Activated naive CD8-positive, alpha-beta T cell treated with anti-CD3 and anti-CD28 coated beads, Interleukin-2, amount 10 ng/mL, durations not matched to agents 7 days and 5 days (primary cell): Measurements from ENCODE around the gene SDK2. TPM values are rescaled to one million over a fixed set of nuclear protein-coding genes. Genes with fewer than 3 reads are reported as not detected.
A peak's percentile ranks its signal among the peaks of the same experiment; 100 is the strongest.

ENCODE experiments used
- ATAC-seq: fragments of 150-1000 bp; cut with Tn5 transposase; one replicate; pipeline ENCODE4 v1.10.0; 2021; ENCODE audit warnings: low read depth, moderate library complexity
- POLR2A ChIA-PET: fragments of 350-600 bp; sonication (Branson Sonifier 250); formaldehyde crosslinking; loops from one replicate; lab custom pipeline; 2021; ENCODE audit warnings: antibody characterized with exemption; lab: Charles Lee
- DNase-seq: peaks from one replicate; pipeline ENCODE4 v3.0.0; 2021
- H3K27ac Mint-ChIP-seq: one replicate; pipeline ENCODE4 v1.8.0; 2022; ENCODE audit warnings: mild to moderate bottlenecking, mixed read lengths
- H3K27me3 Mint-ChIP-seq: one replicate; pipeline ENCODE4 v1.8.0; 2022; ENCODE audit warnings: mild to moderate bottlenecking, moderate library complexity, mixed read lengths
- H3K36me3 Mint-ChIP-seq: one replicate; pipeline ENCODE4 v1.8.0; 2021; ENCODE audit warnings: mild to moderate bottlenecking, mixed read lengths
- H3K4me1 Mint-ChIP-seq: one replicate; pipeline ENCODE4 v1.8.0; 2021; ENCODE audit warnings: mixed read lengths
- H3K4me3 Mint-ChIP-seq: one replicate; pipeline ENCODE4 v1.8.0; 2022; ENCODE audit warnings: mild to moderate bottlenecking, moderate library complexity, mixed read lengths
- H3K9me3 Mint-ChIP-seq: one replicate; pipeline ENCODE4 v1.8.0; 2021; ENCODE audit warnings: mixed read lengths
- total RNA-seq, 2 experiments: library from RNA; stranded (reverse); gene quantifications; one replicate each; pipeline ENCODE4 v1.2.3, GENCODE V29; 2021

Gene SDK2
- total RNA-seq, 2 experiments from 2014 or later, result 29.3 to 31.1 TPM

DNA sequence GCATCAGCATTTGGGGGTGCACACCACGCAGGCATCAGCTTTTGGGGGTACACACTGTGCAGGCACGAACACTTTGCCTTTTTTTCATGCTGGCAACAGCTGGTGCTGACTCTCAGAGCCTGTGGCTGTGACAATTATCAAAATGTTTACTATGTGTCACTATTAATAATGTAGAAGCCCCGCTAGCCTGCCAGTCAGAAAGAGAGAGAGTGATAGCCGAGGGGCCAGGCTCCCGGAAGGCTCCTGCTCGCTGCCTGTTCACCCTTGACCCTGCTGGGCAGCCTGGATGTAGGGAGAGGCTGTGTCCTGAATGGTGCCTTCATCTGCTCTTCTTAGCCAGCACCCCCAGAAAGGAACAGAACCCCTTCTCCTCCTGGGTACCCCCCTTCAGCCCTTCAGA, 61.9 kb downstream of the SDK2 start:
- Mint-ChIP-seq H3K9me3 (peaks cover 2% of the 10 kb centered on the region), H3K27ac (no peak overlapping the region), H3K4me1 (peaks cover 9% of the 10 kb centered on the region), H3K36me3 (peaks cover 5% of the 10 kb centered on the region), H3K27me3 (peaks cover 2% of the 10 kb centered on the region), H3K4me3 (no peak overlapping the region)
- ATAC-seq (no peak), DNase-seq (no peak)
- POLR2A ChIA-PET, result no interaction called here

DNA sequence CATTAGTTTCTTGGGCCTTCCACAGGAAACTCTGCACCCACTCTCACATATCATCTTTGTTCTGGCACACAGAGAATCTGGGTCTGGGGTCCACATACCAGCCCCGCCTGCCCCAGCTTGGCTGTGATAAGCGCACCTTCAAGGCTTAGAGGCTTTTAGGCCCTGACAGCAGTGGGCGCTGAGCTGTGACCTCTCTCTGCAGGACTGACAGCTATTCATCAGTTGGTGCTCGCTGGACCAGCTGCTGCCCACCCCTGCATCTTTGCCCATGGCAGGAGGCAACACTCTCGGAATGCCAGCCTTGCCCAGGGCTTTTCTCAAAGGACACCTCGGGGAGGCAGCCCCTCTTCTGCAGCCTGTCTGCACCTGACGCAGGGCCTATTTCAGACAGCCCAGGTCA, 62.9 kb downstream of the SDK2 start:
- DNase-seq, result no peak

DNA sequence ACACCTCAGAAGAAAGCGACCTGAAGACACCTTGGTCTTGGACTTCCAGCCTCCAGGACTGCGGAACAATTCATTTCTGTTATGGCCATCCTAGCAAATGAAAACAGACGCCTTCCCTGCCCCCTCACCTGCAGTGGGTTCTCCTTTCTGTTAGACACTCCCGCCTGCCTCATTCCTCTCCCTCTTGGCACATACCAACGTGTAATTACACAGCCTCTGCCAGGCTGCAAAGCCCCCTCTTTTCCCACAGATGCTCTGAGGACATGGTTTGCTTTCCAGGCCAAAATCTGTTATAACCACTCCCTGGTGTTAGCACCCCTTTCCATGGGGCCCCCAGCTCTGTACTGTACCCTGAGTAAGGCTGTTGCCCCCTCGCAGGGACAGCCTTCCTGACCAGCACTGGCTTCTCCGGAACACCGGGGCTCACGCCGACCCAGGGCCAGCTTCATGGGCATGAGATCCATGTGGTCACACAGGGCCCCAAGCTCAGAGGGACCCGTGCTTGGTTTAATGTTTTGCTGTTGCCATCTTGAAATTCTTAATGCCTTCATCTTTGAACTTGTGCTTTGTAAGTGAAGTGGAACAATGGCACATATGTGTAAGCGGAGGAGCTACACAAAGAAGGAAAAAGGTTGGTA, 64.1 kb downstream of the SDK2 start:
- Mint-ChIP-seq H3K27me3 (peaks cover 2% of the 10 kb centered on the region), H3K9me3 (peaks cover 2% of the 10 kb centered on the region), H3K36me3 (peaks cover 8% of the 10 kb centered on the region), H3K27ac (no peak overlapping the region), H3K4me3 (no peak overlapping the region), H3K4me1 (peaks cover 2% of the 10 kb centered on the region)
- DNase-seq (no peak), ATAC-seq (no peak)
- POLR2A ChIA-PET, result interaction anchor here (1.6 kb wide), 1 partner anchor 11 kb away, joined by 4 read pairs; no protein-coding TSS in a partner anchor

More for the DNA sequence above, 62.9 kb downstream of the SDK2 start:
- Mint-ChIP-seq H3K4me1 (peaks cover 9% of the 10 kb centered on the region), H3K4me3 (no peak overlapping the region), H3K27ac (no peak overlapping the region), H3K27me3 (peaks cover 2% of the 10 kb centered on the region), H3K9me3 (peaks cover 2% of the 10 kb centered on the region), H3K36me3 (peaks cover 5% of the 10 kb centered on the region)
- ATAC-seq, result no peak
- POLR2A ChIA-PET, result interaction anchor here (1.6 kb wide), 1 partner anchor 10 kb away, joined by 4 read pairs; no protein-coding TSS in a partner anchor

DNA sequence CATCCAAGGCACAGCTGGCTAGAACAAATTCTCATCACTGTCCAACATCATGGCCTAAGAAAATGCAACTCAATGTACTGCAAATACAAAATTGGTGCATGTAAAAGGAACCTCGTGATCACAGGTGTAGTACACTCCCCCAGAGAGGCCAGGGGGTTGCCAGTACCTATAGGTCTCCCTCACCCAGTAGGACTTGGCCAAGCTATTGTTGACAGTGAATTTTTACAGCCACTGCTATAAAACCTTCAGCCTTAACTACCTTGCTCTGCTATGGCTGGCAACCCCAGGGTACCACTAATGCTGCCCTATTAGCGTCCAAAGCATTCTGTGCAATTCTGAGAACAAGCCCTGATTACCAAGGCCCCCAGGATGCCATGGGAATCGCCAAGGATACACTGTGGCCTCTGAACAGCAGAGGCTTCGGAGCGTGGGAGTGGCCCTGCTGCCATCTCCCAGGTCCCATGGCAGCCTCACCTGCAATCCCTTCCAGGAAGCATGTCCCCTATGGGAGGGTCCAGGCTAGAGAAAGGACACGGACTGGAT, 67.6 kb downstream of the SDK2 start:
- Mint-ChIP-seq H3K27me3 (no peaks in the 10 kb centered on the region), H3K27ac (no peak overlapping the region), H3K36me3 (peaks cover 11% of the 10 kb centered on the region), H3K9me3 (peaks cover 2% of the 10 kb centered on the region), H3K4me3 (no peak overlapping the region), H3K4me1 (peaks cover 6% of the 10 kb centered on the region)
- POLR2A ChIA-PET, result no interaction called here
- ATAC-seq (no peak), DNase-seq (no peak)

DNA sequence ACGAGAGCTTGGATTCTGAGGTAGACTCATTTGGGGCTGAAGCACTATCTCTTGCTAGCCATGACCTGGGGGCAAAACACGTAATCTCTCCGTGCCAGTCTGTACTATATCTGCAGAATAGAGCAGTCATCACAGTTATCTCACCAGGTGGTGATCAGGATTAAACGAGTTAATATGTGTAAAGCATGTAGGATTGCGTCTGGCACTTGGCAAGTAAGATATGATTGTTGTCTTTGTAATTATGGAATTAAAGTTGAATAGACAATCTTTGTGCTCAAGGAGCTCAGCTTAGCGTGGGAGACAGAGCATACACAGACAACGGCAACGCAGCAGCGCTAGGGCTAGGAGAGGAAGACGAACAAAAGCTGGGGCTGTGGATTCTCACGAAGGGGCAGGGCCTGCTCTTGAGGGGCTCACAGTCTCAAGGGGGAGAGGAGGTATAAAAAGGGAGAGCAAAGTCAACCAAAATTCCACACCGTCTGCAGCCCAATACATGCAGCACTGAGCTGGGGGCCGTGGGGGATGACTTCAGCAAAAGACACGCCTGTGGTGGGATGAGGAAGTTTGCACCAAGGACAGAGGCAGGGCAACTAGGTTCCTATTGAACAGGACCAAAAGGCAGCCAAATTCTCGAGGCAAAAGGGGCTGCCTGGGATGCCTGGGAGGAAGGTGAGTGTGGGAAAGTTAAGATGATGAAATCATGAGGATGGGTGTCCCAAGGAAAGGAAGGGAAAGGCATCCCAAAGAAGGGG, 68.6 kb downstream of the SDK2 start:
- H3K4me3 Mint-ChIP-seq, result no peak overlapping the region
- no peak overlapping the region for H3K27ac Mint-ChIP-seq
- peaks cover 6% of the 10 kb centered on the region for H3K4me1 Mint-ChIP-seq
- H3K36me3 Mint-ChIP-seq, result peaks cover 11% of the 10 kb centered on the region
- ATAC-seq, result no peak
- peaks cover 2% of the 10 kb centered on the region for H3K9me3 Mint-ChIP-seq
- no peaks in the 10 kb centered on the region for H3K27me3 Mint-ChIP-seq
- POLR2A ChIA-PET, result no interaction called here
- no peak for DNase-seq

DNA sequence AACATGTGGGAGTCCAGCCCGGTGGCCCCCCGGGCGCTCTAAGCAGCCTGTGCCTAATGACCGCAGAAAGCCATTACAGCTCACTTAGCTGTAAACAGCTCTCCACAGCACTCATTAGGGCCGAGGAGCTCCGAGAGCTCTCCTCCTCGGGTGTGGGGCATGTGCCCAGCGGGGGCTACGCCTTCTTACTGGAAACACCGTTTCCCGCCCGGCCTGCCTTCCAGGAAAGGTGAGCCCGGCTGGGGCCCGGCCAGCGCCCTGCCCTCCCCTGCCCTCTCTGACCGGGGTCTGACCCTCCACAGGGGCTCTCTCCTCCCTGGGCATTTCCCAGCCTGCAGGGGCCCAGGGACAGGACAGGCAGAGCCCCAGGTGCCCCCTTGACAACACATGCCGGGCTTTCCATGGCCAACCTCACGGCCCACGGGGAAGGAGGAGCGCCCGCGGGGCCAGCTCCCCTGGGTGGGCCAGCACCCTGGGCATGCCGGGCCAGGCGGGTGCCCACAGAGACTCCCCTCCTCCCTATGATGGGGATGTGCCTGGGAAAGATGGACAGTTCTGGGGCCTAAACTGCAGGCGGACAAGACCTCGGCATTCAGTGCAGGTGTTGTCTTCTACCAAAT, 72.6 kb downstream of the SDK2 start:
- H3K27me3 Mint-ChIP-seq, result no peaks in the 10 kb centered on the region
- H3K36me3 Mint-ChIP-seq, result peaks cover 7% of the 10 kb centered on the region
- peaks cover 20% of the 10 kb centered on the region for H3K4me1 Mint-ChIP-seq
- DNase-seq, result no peak
- H3K4me3 Mint-ChIP-seq, result no peak overlapping the region
- POLR2A ChIA-PET, result no interaction called here
- H3K27ac Mint-ChIP-seq, result no peak overlapping the region
- no peaks in the 10 kb centered on the region for H3K9me3 Mint-ChIP-seq
- ATAC-seq, result no peak

DNA sequence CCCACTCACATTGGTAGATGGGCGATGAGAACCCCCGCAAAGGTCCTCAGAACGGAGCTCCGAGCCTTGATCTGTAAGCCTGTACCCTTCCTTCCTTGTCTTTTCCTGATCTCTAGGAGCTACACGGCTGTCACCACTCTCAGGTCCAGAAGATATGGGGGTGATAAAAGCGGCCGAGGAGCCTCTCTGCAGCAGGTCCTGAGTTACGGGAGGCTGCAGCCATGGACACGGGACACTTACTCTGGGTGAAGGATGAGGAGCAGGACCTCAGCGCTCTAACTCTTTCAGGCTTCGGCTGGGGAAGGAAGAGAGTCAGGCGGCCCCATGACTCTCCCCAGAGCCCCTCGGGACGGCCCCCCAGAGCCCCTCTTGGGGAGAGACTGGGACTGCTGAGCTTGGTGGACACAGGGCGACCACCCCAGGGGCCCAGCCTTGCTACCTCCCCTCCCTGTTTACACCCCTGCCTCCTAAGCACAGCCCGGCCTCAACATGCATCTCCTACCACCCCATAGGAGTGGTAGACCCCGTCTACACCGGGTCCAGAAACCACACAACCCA, 74.4 kb downstream of the SDK2 start:
- Mint-ChIP-seq H3K9me3 (no peaks in the 10 kb centered on the region), H3K4me1 (peaks cover 20% of the 10 kb centered on the region), H3K36me3 (peaks cover 7% of the 10 kb centered on the region), H3K4me3 (no peak overlapping the region), H3K27me3 (no peaks in the 10 kb centered on the region), H3K27ac (no peak overlapping the region)
- POLR2A ChIA-PET, result no interaction called here
- no peak for DNase-seq
- no peak for ATAC-seq

DNA sequence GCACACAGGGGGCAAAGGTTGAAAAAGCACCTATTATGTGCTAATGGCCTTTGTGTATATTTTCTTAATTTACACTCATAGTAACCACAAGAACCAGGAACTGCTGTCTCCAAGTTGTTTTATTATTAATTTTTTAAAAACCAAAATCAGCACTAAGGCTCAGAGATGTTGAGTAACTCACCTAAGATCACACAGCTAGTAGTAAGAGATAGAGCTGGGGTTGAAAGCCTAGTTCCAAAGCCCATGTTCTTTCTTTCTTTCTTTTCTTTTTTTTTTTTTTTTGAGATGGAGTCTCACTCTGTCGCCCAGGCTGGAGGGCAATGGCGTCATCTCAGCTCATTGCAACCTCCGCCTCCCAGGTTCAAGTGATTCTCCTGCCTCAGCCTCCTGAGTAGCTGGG, 75.3 kb downstream of the SDK2 start:
- Mint-ChIP-seq H3K27me3 (no peaks in the 10 kb centered on the region), H3K27ac (no peak overlapping the region), H3K9me3 (no peaks in the 10 kb centered on the region), H3K4me3 (no peak overlapping the region), H3K36me3 (peaks cover 4% of the 10 kb centered on the region), H3K4me1 (peaks cover 20% of the 10 kb centered on the region)
- no peak for ATAC-seq
- POLR2A ChIA-PET, result no interaction called here
- no peak for DNase-seq

DNA sequence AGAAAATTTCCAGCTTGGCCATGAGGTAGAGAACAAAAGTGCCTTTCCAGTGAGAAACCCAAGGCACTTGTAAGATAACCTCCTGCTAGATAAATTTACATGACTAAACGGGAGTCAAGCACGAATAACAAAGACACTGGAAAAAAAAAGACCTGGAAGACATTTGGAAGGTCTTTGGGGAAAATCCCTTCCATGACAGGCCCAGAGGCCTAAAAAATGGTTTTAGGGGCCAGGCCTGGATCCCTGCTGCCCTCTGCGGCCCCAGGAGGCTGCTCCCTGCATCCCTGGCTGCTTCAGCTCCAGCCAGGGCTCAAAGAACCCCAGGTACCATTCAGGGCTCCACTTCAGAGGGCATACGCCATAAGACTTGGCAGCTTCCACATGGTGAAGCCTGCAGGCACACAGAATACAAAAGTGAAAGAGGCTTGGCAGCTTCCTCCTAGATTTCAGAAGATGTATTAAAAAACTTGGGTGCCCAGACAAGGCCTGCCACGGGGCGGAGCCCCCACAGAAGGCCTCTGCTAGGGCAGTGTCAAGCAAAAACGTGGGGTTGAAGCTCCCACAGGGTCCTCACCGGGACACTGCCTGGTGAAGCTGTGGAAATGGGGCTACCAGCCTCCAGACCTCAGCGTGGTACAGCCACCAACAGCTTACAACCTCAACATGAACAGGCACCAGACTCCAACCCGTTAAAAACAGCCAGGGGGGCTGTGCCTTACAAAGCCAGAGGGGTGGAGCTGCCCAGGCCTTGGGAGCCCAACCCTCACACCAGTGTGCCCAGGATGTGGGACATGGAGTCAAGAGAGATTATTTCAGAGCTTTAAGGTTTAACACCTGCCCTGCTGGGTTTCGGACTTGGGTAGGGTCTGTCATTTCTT, 77.1 kb downstream of the SDK2 start:
- Mint-ChIP-seq H3K27ac (peak overlapping the region; percentile 63), H3K4me3 (peak overlapping the region; percentile 33), H3K36me3 (peaks cover 4% of the 10 kb centered on the region), H3K9me3 (no peaks in the 10 kb centered on the region), H3K4me1 (peaks cover 18% of the 10 kb centered on the region), H3K27me3 (no peaks in the 10 kb centered on the region)
- ATAC-seq, result peak; percentile 82
- POLR2A ChIA-PET, result interaction anchor here (0.6 to 1.7 kb wide), 4 partner anchors 17 to 299 kb away, joined by 3 to 5 read pairs (median 4); no protein-coding TSS in a partner anchor
- peak; percentile 53 for DNase-seq

DNA sequence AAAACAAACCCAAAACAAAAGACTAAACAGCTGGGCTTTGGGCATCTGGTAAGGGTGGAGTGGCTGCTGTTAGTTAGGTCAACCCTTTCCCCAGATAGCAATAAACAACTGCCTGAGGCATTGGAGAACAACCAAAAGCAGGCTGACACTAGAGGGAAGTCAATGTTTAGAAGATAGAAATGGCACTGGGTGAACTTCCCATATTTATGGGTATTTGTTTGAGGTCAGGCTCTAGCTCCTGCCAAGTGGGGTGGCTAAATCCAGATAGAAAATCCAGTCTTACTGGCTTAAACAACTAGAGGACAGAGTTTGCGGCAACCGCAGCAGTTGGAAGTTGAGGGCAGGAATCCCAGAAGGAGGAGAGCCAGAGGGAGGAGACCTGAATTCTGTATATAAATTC, 79.4 kb downstream of the SDK2 start:
- Mint-ChIP-seq H3K4me3 (no peak overlapping the region), H3K36me3 (peaks cover 4% of the 10 kb centered on the region), H3K27me3 (no peaks in the 10 kb centered on the region), H3K27ac (no peak overlapping the region), H3K9me3 (no peaks in the 10 kb centered on the region), H3K4me1 (peaks cover 31% of the 10 kb centered on the region)
- ATAC-seq (no peak), DNase-seq (no peak)
- POLR2A ChIA-PET, result no interaction called here

DNA sequence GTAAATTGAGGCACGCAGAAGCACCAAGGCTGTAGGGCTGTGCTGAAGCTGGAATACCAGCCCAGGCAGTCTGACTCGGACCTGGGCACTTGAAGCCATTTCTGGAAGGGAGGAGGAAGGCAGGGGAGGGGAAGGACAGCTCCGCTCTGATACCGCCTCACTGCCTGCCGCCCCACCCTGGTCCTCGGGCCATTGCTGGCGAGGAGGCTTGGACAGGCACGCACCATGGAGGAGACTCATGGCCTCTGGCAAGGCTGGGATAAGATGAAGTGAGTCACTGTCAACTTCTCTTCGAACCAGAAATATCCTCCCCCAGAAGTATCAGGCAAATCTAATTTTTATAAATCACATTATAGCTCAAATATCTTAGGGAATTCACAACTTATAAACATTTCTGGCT, 81.3 kb downstream of the SDK2 start:
- POLR2A ChIA-PET, result no interaction called here
- H3K9me3 Mint-ChIP-seq, result no peaks in the 10 kb centered on the region
- H3K27ac Mint-ChIP-seq, result no peak overlapping the region
- no peaks in the 10 kb centered on the region for H3K27me3 Mint-ChIP-seq
- ATAC-seq (no peak), DNase-seq (no peak)
- peaks cover 33% of the 10 kb centered on the region for H3K4me1 Mint-ChIP-seq
- no peak overlapping the region for H3K4me3 Mint-ChIP-seq
- peaks cover 2% of the 10 kb centered on the region for H3K36me3 Mint-ChIP-seq

DNA sequence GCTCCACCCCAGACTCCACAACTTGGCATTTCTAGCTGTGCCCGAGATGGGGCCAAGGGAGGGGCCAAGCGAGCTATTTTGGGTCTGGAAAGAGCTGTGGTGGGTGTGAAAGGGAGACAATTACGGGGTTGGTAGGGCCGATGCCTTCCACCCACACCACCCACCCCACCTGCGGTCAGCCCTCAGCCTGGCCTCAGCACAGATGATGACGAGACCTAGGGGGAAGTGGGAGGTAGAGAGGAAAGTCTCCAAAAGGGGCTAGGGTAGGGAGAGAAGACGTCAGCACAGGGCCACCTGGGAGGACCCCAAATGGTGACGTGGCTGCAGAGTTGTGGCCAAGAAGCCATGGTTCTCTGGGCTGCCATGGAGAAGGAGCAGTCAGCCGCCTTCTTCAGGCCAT, 83.1 kb downstream of the SDK2 start:
- Mint-ChIP-seq H3K4me3 (no peak overlapping the region), H3K36me3 (no peaks in the 10 kb centered on the region), H3K27ac (no peak overlapping the region), H3K9me3 (no peaks in the 10 kb centered on the region), H3K4me1 (peaks cover 25% of the 10 kb centered on the region), H3K27me3 (no peaks in the 10 kb centered on the region)
- POLR2A ChIA-PET, result no interaction called here
- DNase-seq (no peak), ATAC-seq (no peak)
